HCT116 (cell line): ENCODE measurements around the gene COX6A2. TPM values are rescaled to one million over a fixed set of nuclear protein-coding genes. Genes with fewer than 3 reads are reported as not detected.

Source experiments
- ATAC-seq: fragments of 200-7000 bp; cut with Tn5 transposase; 2 replicates; pipeline ENCODE4 v1.9.1; 2020; ENCODE audit warnings: mild to moderate bottlenecking, moderate library complexity
- BruUV-seq: library from RNA; stranded (reverse); fragments of 400-500 nt; replicated peaks from 2 replicates; lab custom pipeline; 2021; lab: Mats Ljungman, UMichigan
- CTCF ChIA-PET: fragments of 300-600 bp; sonication (Branson Sonifier 250); formaldehyde crosslinking; loops from one replicate; lab custom pipeline; 2021; ENCODE audit warnings: antibody characterized with exemption; lab: Charles Lee
- POLR2A ChIA-PET: fragments of 300-600, 350-600 bp; sonication (Branson Sonifier 250); formaldehyde crosslinking; loops from one replicate; lab custom pipeline; 2021; ENCODE audit warnings: antibody characterized with exemption; lab: Charles Lee
- RAD21 ChIA-PET, 2 experiments: fragments of 300-600 bp; sonication (Branson Sonifier 250); formaldehyde crosslinking; loops; one replicate each; lab custom pipeline; 2023; ENCODE audit warnings: low total read pairs in 2 of 2; ENCODE audit not compliant: uncharacterized antibody in 2 of 2, unreplicated experiment in 2 of 2, low non-redundant PET in 1 of 2; lab: Charles Lee
- DNase-seq: peaks from one replicate; pipeline ENCODE4 v3.0.0-alpha.2; 2010; ENCODE audit warnings: low read depth, low spot score
- H2AFZ ChIP-seq: fragments of 200-600 bp; shearing (Covaris generic), sonication (generic); 2 replicates; pipeline ENCODE4 v1.6.1; 2017; ENCODE audit warnings: low read depth, mixed run types, mixed read lengths, antibody characterized with exemption, low read length; ENCODE audit not compliant: poor library complexity, severe bottlenecking
- H3K27ac ChIP-seq: 2 replicates; pipeline ENCODE4 v1.5.1; 2012; ENCODE audit warnings: low read depth, low read length
- H3K27me3 ChIP-seq: fragments of 200-600 bp; sonication (generic); 2 replicates; pipeline ENCODE4 v1.6.1; 2016; ENCODE audit warnings: mixed run types, low read length, mixed read lengths; ENCODE audit not compliant: insufficient read depth
- H3K36me3 ChIP-seq, 2 experiments: fragments of 200-500 bp in 1 of 2; fragments of 200-600 bp in 1 of 2; sonication (Bioruptor generic) in 1 of 2; sonication (generic) in 1 of 2; 2 replicates each; pipeline versions ENCODE4 v1.5.1 to v1.6.1; 2014 to 2016; ENCODE audit warnings: low read length in 2 of 2, inconsistent platforms in 1 of 2, mixed read lengths in 1 of 2, mixed run types in 1 of 2; ENCODE audit not compliant: insufficient read depth in 2 of 2, control insufficient read depth in 1 of 2
- H3K4me1 ChIP-seq, 2 experiments: fragments of 200-600 bp in 1 of 2; sonication (generic) in 1 of 2; 2 replicates each; pipeline versions ENCODE4 v1.5.1 to v1.6.1; 2012 to 2017; ENCODE audit warnings: low read length in 2 of 2, inconsistent platforms in 1 of 2, mild to moderate bottlenecking in 1 of 2, mixed read lengths in 1 of 2, mixed run types in 1 of 2, moderate library complexity in 1 of 2; ENCODE audit not compliant: insufficient read depth in 2 of 2, control insufficient read depth in 1 of 2
- H3K4me2 ChIP-seq: fragments of 200-600 bp; sonication (generic); 2 replicates; pipeline ENCODE4 v1.6.1; 2017; ENCODE audit warnings: mixed run types, low read length, mixed read lengths
- H3K4me3 ChIP-seq, 2 experiments: fragments of 200-600 bp in 1 of 2; sonication (generic) in 1 of 2; replicated peaks in 1 of 2; 2 replicates each; pipeline ENCODE4 v1.5.1; 2011 to 2016; ENCODE audit warnings: low read length in 2 of 2, control low read depth in 1 of 2, low read depth in 1 of 2, mild to moderate bottlenecking in 1 of 2, mixed read lengths in 1 of 2, mixed run types in 1 of 2
- H3K79me2 ChIP-seq: fragments of 200-600 bp; sonication (generic); 2 replicates; pipeline ENCODE4 v1.6.1; 2017; ENCODE audit warnings: mild to moderate bottlenecking, mixed run types, low read length, moderate library complexity, mixed read lengths; ENCODE audit not compliant: insufficient read depth
- H3K9ac ChIP-seq: fragments of 200-600 bp; sonication (generic); 2 replicates; pipeline ENCODE4 v1.6.1; 2016; ENCODE audit warnings: low read length, mixed read lengths
- H3K9me2 ChIP-seq: fragments of 200-600 bp; sonication (generic), shearing (Covaris generic); 2 replicates; pipeline ENCODE4 v1.6.1; 2017; ENCODE audit warnings: mixed run types, mild to moderate bottlenecking, moderate library complexity; ENCODE audit not compliant: insufficient read depth
- H3K9me3 ChIP-seq, 2 experiments: fragments of 200-500 bp in 1 of 2; fragments of 200-600 bp in 1 of 2; sonication (Bioruptor generic) in 1 of 2; sonication (generic) in 1 of 2; 2 replicates each; pipeline ENCODE4 v1.6.1; 2014 to 2017; ENCODE audit warnings: low read length in 2 of 2, mixed read lengths in 2 of 2, inconsistent platforms in 1 of 2, low read depth in 1 of 2, mild to moderate bottlenecking in 1 of 2, mixed run types in 1 of 2, moderate library complexity in 1 of 2; ENCODE audit not compliant: control insufficient read depth in 1 of 2, insufficient read depth in 1 of 2
- H4K20me1 ChIP-seq: fragments of 200-600 bp; sonication (generic), shearing (Covaris generic); 2 replicates; pipeline ENCODE4 v1.6.1; 2017; ENCODE audit warnings: mixed run types, mild to moderate bottlenecking, moderate library complexity; ENCODE audit not compliant: insufficient read depth
- CEBPB ChIP-seq: IDR thresholded peaks from 2 replicates; pipeline ENCODE4 v1.6.1; 2012; ENCODE audit warnings: low read depth
- EZH2 ChIP-seq: fragments of 200-600 bp; sonication (generic); IDR thresholded peaks from 2 replicates; pipeline ENCODE4 v1.6.1; 2017; ENCODE audit warnings: antibody characterized with exemption, mixed run types
- JUND ChIP-seq: IDR thresholded peaks from 2 replicates; pipeline ENCODE4 v1.6.1; 2012
- POLR2AphosphoS5 ChIP-seq: IDR thresholded peaks from 2 replicates; pipeline ENCODE4 v1.6.1; 2011; ENCODE audit warnings: mild to moderate bottlenecking, low read depth, low read length, moderate library complexity
- SP1 ChIP-seq: IDR thresholded peaks from 2 replicates; pipeline ENCODE4 v1.6.1; 2012; ENCODE audit warnings: low read depth
- intact Hi-C: fragments of 100-400 bp; cut with micrococcal nuclease; formaldehyde crosslinking; loops from 2 replicates; pipeline ENCODE4 v1.10.0; 2022
- total RNA-seq: library from RNA; stranded (reverse); gene quantifications from one replicate; pipeline ENCODE4 v1.2.1, GENCODE V29; 2021; ENCODE audit not compliant: unreplicated experiment

Gene COX6A2
- total RNA-seq, 1 experiment from 2014 or later = not detected

DNA sequence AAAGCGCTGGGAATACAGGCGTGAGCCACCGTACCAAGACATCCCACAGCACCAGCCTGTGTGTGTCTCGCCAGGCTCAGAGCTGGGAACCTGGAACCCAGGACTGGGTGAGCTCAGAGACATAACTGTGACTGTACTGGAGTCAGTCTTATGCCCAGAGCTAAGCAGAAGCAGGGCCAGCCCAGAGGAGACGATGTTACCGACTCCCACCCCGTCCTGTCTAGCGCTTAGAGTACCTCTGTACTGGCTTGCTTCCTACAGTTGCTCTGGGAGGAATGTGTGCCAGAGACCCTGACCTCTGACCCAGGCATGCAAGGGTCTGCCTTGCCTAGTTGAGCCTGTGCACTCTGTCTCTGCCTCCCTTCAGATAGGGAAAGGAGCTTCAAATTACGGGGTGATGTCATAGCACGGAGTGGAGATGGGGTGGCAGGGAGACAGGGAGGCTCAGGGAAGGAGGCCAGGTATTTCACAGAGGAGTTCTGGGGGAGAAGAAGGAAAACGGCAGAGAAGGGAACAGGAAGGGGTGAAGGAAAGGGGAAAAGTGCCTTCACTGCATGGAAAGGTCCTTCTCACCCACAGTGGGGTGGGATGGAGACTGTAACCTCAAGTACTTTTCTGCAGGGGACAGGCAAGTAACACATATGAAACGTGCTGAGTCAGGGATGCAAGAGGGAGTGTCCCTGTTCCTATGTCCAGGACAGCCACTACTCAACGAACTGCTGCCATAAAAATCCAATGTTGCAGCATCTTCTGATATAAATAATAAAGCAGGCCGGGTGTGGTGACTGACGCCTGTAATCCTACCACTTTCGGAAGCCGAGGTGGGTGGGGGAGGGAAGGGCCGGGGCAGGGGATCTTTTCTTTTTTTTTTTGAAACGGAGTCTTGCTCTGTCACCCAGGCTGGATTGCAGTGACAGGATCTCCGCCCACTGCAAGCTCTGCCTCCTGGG is 25.4 kb upstream of the COX6A2 start:
- ChIA-PET CTCF (interaction anchor here (1.0 to 6.0 kb wide), 3 partner anchors 7 to 20 kb away, joined by 3 to 36 read pairs (median 15); partner anchors contain the start of genes ARMC5 and ZNF843), POLR2A (interaction anchor here (0.5 kb wide), 1 partner anchor 25 kb away, joined by 3 read pairs; no protein-coding TSS in a partner anchor), RAD21 (no interaction called here)
- Histone ChIP-seq H4K20me1 (no peaks in the 10 kb centered on the region), H3K9me3 (no peaks in the 10 kb centered on the region), H3K27ac (peak overlapping the region; percentile 30), H3K4me1 (peaks cover 30 to 54% of the 10 kb centered on the region in 2 experiments), H3K9me2 (no peaks in the 10 kb centered on the region), H2AFZ (no peak overlapping the region), H3K4me2 (peak overlapping the region; percentile 50), H3K4me3 (no peak overlapping the region), H3K36me3 (no peaks in the 10 kb centered on the region), H3K27me3 (no peaks in the 10 kb centered on the region), H3K79me2 (peaks cover 32% of the 10 kb centered on the region), H3K9ac (peak overlapping the region; percentile 16; the same call in 1 of the 2 replicates)
- no peak for ATAC-seq
- intact Hi-C loops = loop anchor here (10.0 kb wide), 2 partner anchors 239 to 379 kb away; partner anchors contain the start of genes PYDC1, TRIM72, ZNF646 and ZNF668
- DNase-seq = no peak
- no peak for TF ChIP-seq EZH2
- peak; percentile 37 for TF ChIP-seq POLR2AphosphoS5
- BruUV-seq = no TSS peak

- no peak for DNase-seq
- Histone ChIP-seq H3K9ac (peak overlapping the region; percentile 25), H3K4me2 (peak overlapping the region; percentile 50), H3K36me3 (no peaks in the 10 kb centered on the region), H3K79me2 (peaks cover 23% of the 10 kb centered on the region; the same call in 1 of the 2 replicates), H4K20me1 (no peaks in the 10 kb centered on the region), H3K27me3 (no peaks in the 10 kb centered on the region), H3K27ac (peak overlapping the region; percentile 30; the same call in 1 of the 2 replicates), H3K9me2 (no peaks in the 10 kb centered on the region), H2AFZ (no peak overlapping the region), H3K4me3 (no peak overlapping the region), H3K9me3 (no peaks in the 10 kb centered on the region), H3K4me1 (peaks cover 29 to 45% of the 10 kb centered on the region in 2 experiments)
- TF ChIP-seq JUND (peak; percentile 25; the same call in 1 of the 2 replicates), CEBPB (no peak), SP1 (peak; percentile 10; the same call in 1 of the 2 replicates)
- no TSS peak for BruUV-seq
- POLR2A ChIA-PET = interaction anchor here (0.5 to 1.7 kb wide), 3 partner anchors 7 to 26 kb away, joined by 3 to 8 read pairs (median 5); partner anchors contain the start of gene ZNF843
- ATAC-seq = peak; percentile 7; the same call in 1 of the 2 replicates
- CTCF ChIA-PET = interaction anchor here (0.6 to 6.0 kb wide), 6 partner anchors 8 to 1746 kb away, joined by 3 to 36 read pairs (median 3); partner anchors contain the start of genes ARMC5, HSD3B7 and ZNF843
- intact Hi-C loops = loop anchor here (10.0 kb wide), 2 partner anchors 238 to 378 kb away; partner anchors contain the start of genes PYDC1, TRIM72, ZNF646 and ZNF668
- RAD21 ChIA-PET = no interaction called here
Observed at GRCh38 chr16:31452631-31453106, 24.5 kb upstream of the COX6A2 start.
